Limb (tissue), 2 donors: ENCODE data around the gene P2RY8.
"Not testable (repeated sequence)": the region's sequence is repeated elsewhere in the genome, so short reads cannot be mapped to it uniquely, and the experiment has no call there.

Experiments used
- DNase-seq, 2 donors: peaks; one replicate each; pipeline ENCODE4 v3.0.0-alpha.2; 2016; ENCODE audit errors: extremely low spot score in 2 of 2

Gene P2RY8

DNA sequence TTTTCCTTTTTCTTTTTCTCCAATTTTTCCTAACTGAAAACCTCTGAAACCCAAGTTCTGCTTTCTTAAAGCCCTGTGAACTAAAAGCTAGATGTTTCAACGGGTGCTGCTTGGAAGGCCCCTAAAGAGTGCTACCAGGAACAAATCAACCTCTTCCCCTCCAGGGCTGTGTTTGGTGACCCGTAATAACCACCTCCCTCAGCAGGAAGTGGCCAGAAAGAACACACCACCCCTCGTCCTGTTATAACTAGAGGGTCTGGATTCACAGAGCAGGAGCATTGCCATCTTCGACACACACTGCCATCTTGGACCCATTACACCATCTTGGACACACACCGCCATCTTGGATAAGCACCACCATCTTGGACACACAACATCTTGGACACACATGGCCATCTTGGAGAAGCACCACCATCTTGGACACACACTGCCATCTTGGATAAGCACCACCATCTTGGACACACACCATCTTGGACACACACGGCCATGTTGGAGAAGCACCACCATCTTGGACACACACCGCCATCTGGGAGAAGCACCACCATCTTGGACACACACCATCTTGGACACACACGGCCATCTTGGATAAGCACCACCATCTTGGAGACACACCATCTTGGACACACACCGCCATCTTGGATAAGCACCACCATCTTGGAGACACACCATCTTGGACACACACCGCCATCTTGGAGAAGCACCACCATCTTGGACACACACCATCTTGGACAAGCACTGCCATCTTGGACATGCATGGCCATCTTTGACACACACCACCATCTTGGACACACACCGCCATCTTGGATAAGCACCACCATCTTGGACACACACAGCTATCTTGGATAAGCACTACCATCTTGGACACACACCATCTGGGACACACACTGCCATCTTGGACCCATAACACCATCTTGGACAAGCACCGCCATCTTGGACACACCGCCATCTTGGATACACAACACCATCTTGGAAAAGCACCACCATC, 89.7 kb downstream of the P2RY8 start:
- DNase-seq: peak in 1 of 2 donors; percentile 12

DNA sequence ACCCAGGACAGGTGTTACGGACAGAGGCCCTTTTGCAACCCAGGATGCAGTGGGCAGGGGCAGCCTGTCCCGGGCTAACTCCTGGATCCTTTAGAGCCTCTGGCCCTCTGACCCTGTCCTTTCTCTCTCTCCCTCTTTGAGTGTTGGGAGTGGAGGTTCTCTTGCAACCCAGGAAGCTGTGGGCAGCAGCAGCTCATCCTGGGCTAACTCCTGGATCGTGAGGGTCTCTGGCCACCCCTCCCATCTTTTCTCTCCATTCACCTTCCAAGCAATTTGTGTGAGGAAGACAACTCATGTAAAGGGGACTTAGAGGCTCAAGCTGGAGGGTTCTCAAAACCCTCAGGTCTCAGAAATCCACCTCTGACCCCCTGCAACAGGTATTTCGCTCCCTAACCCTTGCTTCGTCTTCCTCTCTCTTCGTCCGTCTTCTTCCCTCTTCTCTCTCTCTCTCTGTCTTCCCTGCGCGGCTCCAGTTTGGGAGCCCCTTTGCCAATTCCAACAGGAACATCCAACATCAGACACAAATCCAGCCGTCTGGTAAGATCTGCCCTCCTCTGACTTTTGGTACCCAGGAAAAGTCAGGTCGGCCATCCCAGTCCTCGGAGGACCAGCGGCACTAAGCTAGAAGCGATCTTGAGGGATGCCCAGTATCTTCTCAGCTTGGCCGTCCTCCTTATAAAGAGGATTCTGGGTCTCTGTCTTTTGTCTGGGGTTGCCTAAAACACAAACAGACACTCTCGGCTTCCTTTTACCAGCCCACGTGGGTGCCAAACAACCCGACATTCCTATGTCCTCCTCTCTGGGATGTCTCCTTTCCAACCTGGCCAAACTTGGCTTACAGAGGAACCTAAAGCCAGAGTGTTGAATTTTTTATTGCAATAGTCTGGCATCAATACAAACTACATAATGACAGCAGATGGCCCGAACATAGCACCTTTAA, 92.2 kb downstream of the P2RY8 start:
- peak in 1 of 2 donors; percentile 7 for DNase-seq

DNA sequence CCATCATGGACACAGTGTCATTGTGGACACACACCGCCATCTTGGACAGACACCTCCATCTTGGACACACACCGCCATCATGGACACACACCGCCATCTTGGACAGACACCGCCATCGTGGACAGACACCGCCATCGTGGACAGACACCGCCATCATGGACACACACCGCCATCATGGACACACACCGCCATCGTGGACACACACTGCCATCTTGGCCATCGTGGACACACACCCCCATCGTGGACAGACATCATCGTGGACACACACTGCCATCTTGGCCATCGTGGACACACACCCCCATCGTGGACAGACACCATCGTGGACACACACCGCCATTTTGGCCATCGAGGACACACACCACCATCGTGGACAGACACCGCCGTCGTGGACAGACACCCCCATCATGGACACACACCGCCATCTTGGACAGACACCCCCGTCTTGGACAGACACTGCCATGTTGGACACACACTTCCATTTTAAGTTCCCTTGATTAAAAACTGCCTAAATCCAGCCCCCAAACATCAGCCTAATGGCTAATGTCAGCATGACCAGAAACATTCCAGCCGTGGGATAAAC, 93.4 kb downstream of the P2RY8 start:
- DNase-seq: peak in 1 of 2 donors; percentile 4

DNA sequence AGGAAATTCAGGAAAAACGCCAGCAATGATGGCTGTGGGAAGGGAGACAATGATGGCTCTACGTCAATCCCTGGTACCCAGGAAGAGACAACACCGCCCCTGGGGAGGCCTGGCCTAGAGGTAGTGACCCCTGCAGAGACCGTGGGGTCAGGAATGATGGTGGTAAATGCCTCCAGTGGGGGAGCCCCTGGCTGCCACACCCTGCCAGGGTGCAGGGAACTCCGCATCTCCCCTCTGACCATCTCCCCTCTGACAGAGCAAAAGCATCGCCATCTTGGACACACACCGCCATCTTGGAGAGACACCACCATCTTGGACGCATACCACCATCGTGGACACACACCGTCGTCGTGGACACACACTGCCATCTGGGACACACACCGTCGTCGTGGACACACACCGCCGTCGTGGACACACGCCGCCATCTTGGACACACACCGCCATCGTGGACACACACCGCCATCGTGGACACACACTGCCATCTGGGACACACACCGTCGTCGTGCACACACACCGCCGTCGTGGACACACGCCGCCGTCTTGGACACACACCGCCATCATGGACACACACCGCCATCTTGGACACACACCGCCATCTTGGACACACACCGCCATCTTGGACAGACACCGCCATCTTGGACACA, 94.1 kb downstream of the P2RY8 start:
- DNase-seq: peak in 1 of 2 donors; percentile 20

DNA sequence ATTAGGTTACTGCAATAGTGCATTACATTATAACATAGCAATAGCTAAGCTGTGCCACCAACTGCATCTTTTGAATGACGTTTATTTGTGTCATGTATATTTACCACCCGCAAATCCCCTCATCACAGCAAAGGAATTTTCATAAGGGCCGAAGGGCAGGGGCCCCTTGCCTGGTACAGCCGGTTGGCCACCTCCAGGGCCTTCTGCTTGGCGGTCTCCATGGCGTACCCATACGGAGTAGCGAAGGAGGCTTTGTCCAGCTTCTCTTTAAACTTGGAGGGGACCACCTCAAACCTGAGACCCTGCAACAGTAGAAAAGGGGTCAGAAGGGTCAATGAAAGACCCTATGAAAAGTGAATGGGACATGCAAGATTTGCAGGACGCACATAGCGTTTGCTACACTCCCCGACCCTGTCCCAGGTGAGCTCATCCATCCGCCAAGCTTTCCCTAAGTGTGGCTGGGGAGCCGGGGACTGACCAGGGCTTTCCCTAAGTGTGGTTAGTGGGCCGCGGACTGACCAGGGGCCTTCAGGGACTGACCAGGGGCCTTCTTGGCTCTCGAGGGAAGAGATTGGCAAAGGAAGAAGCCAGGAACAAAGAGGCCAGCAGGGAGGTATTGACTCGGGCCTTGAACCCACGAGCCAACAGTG, 94.8 kb downstream of the P2RY8 start:
- DNase-seq: peak in 1 of 2 donors; percentile 17

DNA sequence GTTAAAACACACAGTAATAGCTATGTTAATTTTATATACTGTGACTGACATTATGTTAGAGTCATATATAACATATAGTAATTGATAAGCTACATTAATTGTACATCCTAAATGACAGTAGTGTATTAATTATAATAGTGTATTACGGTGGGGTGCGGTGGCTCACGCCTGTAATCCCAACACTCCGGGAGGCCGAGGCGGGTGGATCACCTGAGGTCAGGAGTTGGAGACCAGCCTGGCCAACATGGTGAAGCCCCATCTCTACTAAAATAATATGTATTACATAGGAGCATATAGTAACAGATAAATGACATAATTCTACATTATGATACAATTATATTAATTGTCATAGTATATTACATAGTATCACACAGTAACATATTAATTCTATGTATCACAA, 96.5 kb downstream of the P2RY8 start:
- DNase-seq: no peak

DNA sequence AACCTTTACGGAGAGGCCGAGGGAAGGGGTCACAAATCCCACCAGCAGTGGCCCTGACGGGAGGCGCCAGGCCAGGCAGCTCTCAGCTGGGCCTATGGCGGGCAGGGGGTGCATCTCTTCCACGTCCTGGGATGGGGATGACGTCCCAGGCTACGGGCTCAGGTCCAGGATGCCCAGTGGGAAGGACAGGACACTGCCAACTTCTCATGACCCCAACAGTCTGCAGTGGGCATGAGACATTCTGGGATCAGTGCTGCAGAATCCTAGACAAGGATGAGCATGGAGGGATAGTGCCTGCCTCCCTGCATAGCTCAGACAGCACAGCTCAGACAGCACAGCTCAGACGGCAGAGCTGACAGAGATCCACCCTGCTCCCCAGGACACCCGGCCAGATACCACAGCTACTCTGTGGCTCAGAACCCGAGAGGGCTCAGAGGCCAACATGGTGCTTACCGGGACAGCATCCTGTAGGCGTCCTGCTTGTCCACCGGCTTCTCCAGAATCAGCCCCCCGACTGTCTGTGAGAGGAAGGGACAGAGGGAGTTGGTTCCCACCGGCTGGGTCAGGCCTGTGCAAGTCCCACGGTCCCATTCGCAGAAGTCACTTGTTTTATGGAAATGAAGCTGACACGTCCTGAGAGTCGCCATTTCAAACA, 101.6 kb downstream of the P2RY8 start:
- no peak for DNase-seq

DNA sequence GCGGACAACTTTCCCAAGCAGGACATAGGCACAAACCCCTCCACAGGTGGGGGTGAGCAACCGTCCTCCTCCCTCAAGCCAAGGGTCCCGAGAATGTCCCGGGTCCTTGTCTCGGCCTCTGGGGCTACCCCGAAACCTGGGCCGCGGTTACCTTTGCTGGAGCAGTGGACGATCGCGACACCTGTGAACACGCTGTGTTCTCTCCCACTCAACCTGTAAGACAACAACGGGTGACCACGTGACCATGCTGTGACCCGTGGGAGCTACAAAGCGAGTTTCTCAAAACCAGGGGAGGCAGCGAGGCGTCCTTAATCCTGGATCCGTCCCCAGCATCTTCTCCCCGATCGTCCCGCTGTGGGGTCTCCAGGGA, 102.1 kb downstream of the P2RY8 start:
- peak in 1 of 2 donors; percentile 21 for DNase-seq

DNA sequence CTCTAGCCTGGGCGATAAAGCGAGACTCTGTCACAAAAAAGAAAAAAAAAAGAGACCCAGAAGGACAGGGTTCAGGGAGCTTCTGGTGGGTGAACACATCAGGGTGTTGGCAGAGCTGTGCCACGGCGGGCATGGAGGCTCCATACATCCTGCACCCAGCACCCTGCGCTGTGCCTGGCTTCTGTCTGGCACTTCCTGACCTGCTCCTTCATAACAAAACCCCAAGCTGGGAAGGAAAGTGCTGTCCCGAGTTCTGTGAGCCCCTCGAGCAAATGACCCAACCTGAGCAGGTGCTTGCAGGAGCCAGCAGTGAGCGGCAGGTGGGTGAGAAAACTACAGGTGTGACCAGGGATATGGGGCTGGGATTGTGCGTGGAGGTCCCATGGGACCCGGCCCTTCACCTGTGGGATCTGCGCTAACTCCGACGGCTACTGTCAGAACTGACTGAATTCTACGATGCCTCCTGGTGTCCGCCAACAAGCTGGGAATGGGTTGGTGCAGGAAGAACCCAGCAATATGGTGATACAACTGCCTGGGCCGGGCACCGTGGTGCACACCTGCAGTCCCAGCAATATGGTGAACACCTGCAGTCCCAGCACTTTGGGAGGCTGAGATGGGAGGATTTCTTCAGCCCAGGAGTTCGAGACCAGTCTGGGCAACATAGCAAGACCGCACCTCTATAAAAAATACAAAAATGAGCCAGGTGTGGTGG, 103.2 kb downstream of the P2RY8 start:
- DNase-seq: no peak

DNA sequence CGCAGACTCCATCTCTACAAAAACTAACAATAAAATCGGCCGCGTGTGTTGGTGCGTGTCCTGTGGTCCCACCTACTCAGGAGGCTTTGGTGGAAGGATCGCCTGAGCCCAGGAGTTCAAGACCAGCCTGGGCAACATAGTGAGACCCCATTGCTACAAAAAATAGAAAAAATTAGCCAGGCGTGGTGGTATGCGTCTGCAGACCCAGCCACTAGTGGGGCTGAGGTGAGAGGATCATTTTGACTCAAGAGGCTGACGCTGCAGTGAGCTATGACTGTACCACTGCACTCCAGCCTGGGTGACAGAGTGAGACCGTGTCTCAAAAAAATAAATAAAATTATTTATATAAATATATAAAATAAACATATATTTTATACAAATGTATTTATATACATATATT, 106.5 kb downstream of the P2RY8 start:
- no peak for DNase-seq

DNA sequence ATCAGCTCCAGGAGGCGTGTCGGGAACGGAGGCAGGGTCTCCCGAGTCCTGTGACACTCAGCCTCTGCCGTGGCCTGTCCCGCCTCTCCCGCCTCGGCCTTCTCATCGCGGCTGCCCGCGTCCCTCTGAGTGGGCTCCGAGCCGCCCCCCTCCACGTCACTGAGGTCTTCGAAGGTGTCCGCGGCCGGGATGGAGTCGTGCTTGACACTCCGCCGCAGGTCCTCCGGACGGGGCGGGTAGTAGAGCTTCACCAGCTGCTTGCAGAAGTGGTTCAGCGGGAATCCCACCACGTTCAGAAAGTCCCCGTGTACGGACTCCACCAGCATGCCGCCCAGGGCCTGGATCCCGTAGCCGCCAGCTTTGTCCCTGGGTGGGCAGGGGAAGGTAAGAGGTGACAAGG, 109.2 kb downstream of the P2RY8 start:
- no peak for DNase-seq

DNA sequence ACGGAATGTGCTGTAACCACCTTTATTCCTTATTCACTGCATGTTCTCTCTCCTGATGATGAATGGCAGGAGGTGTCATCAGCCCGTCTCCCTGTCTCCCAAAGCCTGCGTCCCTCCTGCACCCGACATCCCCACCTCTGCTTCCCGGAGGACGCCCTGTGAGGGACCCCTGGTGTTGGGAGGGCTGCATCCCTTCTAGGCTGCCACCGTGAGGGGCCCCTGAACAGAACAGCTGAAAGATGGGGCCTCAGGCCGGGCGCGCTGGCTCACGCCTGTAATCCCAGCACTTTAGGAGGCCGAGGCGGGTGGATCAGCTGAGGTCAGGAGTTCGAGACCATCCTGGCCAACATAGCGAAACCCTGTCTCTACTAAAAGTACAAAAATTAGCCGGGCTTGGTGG, 110.7 kb downstream of the P2RY8 start:
- DNase-seq: not testable (repeated sequence)

DNA sequence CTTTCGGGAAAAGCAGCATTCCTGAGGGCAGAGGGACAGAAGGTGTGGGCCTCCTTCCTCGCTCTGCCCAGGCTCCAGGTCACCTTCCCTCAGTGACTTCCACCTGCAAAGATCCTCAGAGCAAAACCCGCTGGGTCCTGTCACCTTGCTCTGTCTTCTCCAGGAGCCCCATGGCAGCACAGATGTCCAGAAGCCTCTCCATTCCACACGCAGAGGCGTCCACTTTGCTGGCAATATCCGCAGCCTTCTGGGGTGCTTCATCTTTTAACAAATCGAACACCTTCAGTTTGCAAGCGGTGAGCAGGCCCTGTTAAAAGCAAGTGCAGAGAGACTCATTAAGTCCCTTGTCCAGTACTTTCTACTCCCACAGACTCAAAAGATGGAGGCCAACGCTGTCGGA, 111.6 kb downstream of the P2RY8 start:
- no peak for DNase-seq

DNA sequence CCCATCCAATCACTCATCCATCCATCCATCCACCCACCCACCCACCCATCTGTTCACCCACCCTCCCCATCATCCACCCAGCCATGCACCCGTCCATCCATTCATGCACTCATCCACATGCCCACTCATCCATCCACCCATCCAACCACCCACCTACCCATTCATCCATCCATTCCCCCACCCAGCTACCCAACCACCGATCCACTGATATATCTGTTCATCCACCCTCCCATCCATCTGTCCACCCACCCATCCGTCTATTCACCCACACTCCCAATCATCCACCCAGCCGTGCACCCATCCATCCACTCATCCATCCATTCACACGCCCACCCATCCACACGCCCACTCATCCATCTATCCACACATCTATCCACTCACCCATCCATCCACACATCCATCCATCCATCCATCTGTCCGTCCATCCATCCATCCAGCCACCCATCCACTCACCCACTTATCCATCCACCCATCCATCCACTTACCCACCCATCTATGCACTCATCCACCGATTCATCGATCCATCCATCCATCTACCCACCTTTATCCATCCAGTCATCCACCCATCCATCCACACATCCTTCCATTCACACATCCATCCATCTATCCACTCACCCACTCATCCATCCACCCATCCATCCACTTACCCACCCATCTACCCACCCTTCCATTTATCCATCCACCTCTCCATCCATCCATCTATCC, 112.7 kb downstream of the P2RY8 start:
- no peak for DNase-seq

DNA sequence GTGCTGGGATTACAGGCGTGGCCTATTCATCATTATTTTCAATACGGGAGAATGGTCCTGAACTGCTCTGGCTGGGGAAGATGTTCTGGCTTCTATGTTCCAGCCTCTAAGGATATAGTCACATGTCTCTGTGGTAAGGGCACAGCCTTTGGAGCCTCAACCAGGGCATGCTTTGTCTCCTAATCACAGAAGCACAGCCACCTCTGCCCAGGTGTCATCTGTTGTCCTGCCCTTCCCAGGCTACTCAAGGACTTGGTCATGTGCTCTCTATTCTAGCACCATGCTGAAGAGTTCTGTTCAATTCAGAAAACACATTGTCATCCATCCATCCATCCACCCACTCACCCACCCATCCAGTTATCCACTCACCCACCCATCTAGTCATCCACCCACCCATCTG, 113.8 kb downstream of the P2RY8 start:
- no peak for DNase-seq

DNA sequence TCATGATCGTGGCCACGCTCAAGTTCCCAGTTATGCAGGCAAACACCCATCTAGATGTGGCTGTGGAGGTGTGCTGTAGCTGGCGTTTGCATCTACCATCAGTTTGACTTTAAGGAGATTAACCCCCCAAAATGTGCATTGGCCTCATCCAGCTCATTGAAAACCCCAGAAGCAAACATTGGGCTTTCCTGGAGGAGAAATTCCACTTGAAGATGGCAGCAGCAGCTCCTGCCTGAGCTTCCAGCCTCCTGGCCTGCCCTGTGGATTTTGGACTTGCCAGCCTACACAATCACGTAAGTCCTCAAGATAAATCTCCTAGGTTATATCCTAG, 114.9 kb downstream of the P2RY8 start:
- no peak for DNase-seq

DNA sequence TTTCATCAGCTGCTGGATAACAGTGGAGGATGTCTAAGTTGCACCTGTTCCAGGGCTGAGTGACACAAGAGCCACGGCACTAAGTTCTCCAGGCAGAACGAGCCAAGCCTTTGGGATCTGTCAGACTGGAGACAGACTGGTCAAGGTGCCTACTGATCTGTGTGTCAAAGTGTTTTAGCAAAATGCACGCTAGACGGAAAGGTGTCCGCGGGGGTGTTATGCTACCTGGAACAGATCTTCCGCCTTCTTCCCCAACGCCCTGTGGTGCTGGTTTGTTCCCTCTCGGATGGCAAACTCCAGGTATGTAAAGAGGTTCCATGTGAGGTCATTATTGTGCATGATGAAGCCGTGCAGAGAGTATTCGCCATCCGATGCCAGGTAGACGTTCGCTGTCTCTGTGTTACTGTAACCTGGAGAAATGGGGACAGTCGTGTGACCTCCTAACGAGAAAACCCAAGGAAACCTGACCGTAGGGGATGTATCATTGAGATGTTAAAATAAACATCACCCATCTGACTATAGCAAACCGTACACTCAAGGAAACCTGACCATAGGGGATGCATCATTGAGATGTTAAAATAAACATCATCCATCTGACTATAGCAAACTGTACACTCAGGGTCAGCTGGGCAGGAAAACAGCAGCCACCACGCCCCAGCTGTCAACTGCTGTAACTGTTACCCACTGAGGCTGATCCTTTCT, 115.4 kb downstream of the P2RY8 start:
- DNase-seq: no peak

DNA sequence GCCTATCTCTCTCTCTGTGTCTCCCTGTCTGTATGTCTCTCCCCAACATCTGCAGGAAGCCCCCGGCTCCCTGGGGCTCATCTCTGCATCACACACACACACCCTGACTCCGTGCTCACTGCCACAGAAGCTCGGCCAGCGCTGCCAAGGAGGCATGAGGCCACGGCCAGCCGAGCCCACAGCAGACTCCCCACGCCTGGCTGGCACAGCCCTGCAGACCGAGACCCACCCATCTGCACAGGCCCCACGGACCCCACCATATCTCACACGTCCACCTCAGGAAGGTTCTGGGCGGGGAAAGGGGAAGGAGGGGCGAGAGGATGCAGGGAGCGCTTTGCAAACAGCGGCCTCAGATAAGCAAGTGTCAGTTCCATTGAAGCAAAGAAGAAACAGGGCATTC, 116.6 kb downstream of the P2RY8 start:
- no peak for DNase-seq
